ENCODE measurements around the gene MSI2. TPM values are rescaled to one million over a fixed set of nuclear protein-coding genes. Genes with fewer than 3 reads are reported as not detected.

The MSI2 gene
- total RNA-seq, 2 experiments from 2014 or later: 38.8 to 39.0 TPM

DNA sequence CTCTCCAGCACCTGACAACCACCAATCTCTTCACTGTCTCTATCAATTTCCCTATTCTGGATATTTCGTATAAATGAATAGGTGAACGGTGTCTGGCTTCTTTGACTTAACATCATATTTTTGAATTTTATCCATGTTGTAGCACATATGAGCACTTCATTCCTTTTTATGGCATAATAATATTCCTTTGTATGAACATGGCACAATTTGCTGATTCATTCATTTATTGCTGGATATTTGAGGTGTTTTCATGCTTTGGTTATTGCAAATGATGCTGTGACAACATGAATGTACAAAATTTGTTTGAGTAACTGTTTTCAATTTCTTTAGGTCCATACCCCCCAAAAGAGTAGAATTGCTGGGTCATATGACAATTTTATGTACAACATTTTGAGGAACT is 476.8 kb downstream of the MSI2 start:
- Mint-ChIP-seq H3K27ac (no peak overlapping the region), H3K4me3 (no peak overlapping the region), H3K36me3 (ENCODE audit: low read depth) (no peaks in the 10 kb centered on the region), H3K4me1 (ENCODE audit: low read depth) (no peaks in the 10 kb centered on the region), H3K9me3 (no peaks in the 10 kb centered on the region), H3K27me3 (ENCODE audit: low read depth) (no peaks in the 10 kb centered on the region)
- DNase-seq: no peak
- intact Hi-C loops (cut with micrococcal nuclease): no loop called here
- CTCF ChIA-PET: no interaction called here

Other genes with a start within 250 kb of the MSI2 start
- gene AKAP1, start 171.3 kb upstream of the MSI2 start, total RNA-seq: 10 to 100 TPM; 17.6 to 23.1 TPM

Data from activated naive CD4-positive, alpha-beta T cell treated with anti-CD3 and anti-CD28 coated beads for 36 hours (primary cell).